B cell (primary cell): Measurements from ENCODE around the gene BAG2. TPM values are rescaled to one million over a fixed set of nuclear protein-coding genes. Genes with fewer than 3 reads are reported as not detected.

Experiments
- ATAC-seq: fragments of 200-7000 bp; cut with Tn5 transposase; one replicate; pipeline ENCODE4 v1.10.0; 2021; ENCODE audit warnings: low read depth, mild to moderate bottlenecking, moderate number of reproducible peaks, moderate library complexity
- CTCF ChIA-PET: fragments of 350-600 bp; sonication (Branson Sonifier 250); formaldehyde crosslinking; loops from one replicate; lab custom pipeline; 2021; ENCODE audit warnings: antibody characterized with exemption, inconsistent platforms; lab: Charles Lee
- POLR2A ChIA-PET: fragments of 350-600 bp; sonication (Branson Sonifier 250); formaldehyde crosslinking; loops from one replicate; lab custom pipeline; 2021; ENCODE audit warnings: antibody characterized with exemption; lab: Charles Lee
- DNase-seq: peaks from one replicate; pipeline ENCODE4 v3.0.0; 2013
- H2AFZ ChIP-seq: 2 replicates; pipeline ENCODE4 v1.6.1; 2012; ENCODE audit warnings: mild to moderate bottlenecking, low read depth, low read length; ENCODE audit not compliant: insufficient read depth, poor library complexity, severe bottlenecking
- H3K27ac ChIP-seq, 2 donors: 1 replicate in 1 of 2; 2 replicates in 1 of 2; pipeline ENCODE4 v1.5.1; 2012 to 2013; ENCODE audit warnings: low read length in 2 of 2, mild to moderate bottlenecking in 2 of 2, moderate library complexity in 1 of 2
- H3K27me3 ChIP-seq, 4 experiments: fragments of 200-600 bp in 1 of 4; sonication (generic) in 1 of 4; replicated peaks in 1 of 4; 1 replicate in 2 of 4; 2 replicates in 2 of 4; pipeline versions ENCODE4 v1.6.1 to v1.7.0; 2013 to 2016; ENCODE audit warnings: low read length in 3 of 4, mild to moderate bottlenecking in 2 of 4, mixed read lengths in 1 of 4, moderate library complexity in 1 of 4; ENCODE audit not compliant: insufficient read depth in 4 of 4, control insufficient read depth in 3 of 4; ENCODE audit errors: control extremely low read depth in 1 of 4
- H3K36me3 ChIP-seq, 2 experiments: replicated peaks in 1 of 2; 1 replicate in 1 of 2; 2 replicates in 1 of 2; pipeline versions ENCODE4 v1.6.1 to v1.7.1; 2013; ENCODE audit warnings: low read length in 1 of 2; ENCODE audit not compliant: insufficient read depth in 2 of 2, control insufficient read depth in 1 of 2; ENCODE audit errors: control extremely low read depth in 1 of 2, extremely low read depth in 1 of 2
- H3K4me1 ChIP-seq, 2 donors: fragments of 200-600 bp in 1 of 2; sonication (generic) in 1 of 2; 1 replicate in 1 of 2; 2 replicates in 1 of 2; pipeline versions ENCODE4 v1.5.1 to v1.6.1; 2013 to 2017; ENCODE audit warnings: low read length in 2 of 2; ENCODE audit not compliant: control insufficient read depth in 2 of 2, insufficient read depth in 2 of 2
- H3K4me2 ChIP-seq: replicated peaks from 2 replicates; pipeline ENCODE3; 2012; ENCODE audit warnings: mild to moderate bottlenecking, low read depth, low read length; ENCODE audit not compliant: poor library complexity, severe bottlenecking
- H3K4me3 ChIP-seq, 5 experiments: fragments of 200-600 bp in 1 of 5; sonication (generic) in 1 of 5; 1 replicate in 3 of 5; 2 replicates in 2 of 5; pipeline versions ENCODE4 v1.5.1 to v1.7.0; 2011 to 2016; ENCODE audit warnings: low read length in 4 of 5, mild to moderate bottlenecking in 4 of 5, low read depth in 2 of 5, control low read depth in 1 of 5, moderate library complexity in 1 of 5; ENCODE audit not compliant: insufficient read depth in 1 of 5; ENCODE audit errors: control extremely low read depth in 1 of 5, extremely low read depth in 1 of 5
- H3K79me2 ChIP-seq: fragments of 200-600 bp; sonication (generic); one replicate; pipeline ENCODE4 v1.6.0; 2016; ENCODE audit warnings: low read length; ENCODE audit not compliant: control insufficient read depth, insufficient read depth
- H3K9ac ChIP-seq: fragments of 200-600 bp; sonication (generic); 2 replicates; pipeline ENCODE4 v1.6.1; 2017; ENCODE audit warnings: mild to moderate bottlenecking, low read length, moderate library complexity
- H3K9me3 ChIP-seq, 3 donors: one replicate each; pipeline versions ENCODE4 v1.6.1 to v1.7.1; 2013; ENCODE audit warnings: low read length in 2 of 3; ENCODE audit not compliant: control insufficient read depth in 2 of 3, insufficient read depth in 1 of 3; ENCODE audit errors: control extremely low read depth in 1 of 3
- H4K20me1 ChIP-seq: 2 replicates; pipeline ENCODE4 v1.6.0; 2012; ENCODE audit warnings: mild to moderate bottlenecking, low read length; ENCODE audit not compliant: insufficient read depth, control insufficient read depth, poor library complexity, severe bottlenecking
- H3K27ac Mint-ChIP-seq: one replicate; pipeline ENCODE4 v1.8.0; 2021; ENCODE audit warnings: mixed read lengths
- H3K27me3 Mint-ChIP-seq: one replicate; pipeline ENCODE4 v1.8.0; 2021; ENCODE audit warnings: mixed read lengths
- H3K4me1 Mint-ChIP-seq: one replicate; pipeline ENCODE4 v1.8.0; 2021; ENCODE audit warnings: mixed read lengths
- H3K4me3 Mint-ChIP-seq: one replicate; pipeline ENCODE4 v1.8.0; 2021; ENCODE audit warnings: mixed read lengths
- H3K9me3 Mint-ChIP-seq: one replicate; pipeline ENCODE4 v1.8.0; 2022; ENCODE audit warnings: mixed read lengths; ENCODE audit not compliant: insufficient read depth
- CTCF ChIP-seq: fragments of 200-600 bp; IDR thresholded peaks from one replicate; pipeline ENCODE4 v1.8.0; 2022; ENCODE audit warnings: antibody characterized with exemption, mild to moderate bottlenecking
- EZH2 ChIP-seq: IDR thresholded peaks from 2 replicates; pipeline ENCODE4 v1.6.1; 2012; ENCODE audit warnings: borderline replicate concordance, low read depth, mild to moderate bottlenecking, moderate library complexity, low read length; ENCODE audit not compliant: insufficient read depth, poor library complexity, severe bottlenecking
- WGBS: methylation state at CpG from one replicate; pipeline ENCODE4 v1.1.5; 2013; ENCODE audit warnings: missing lambda C conversion rate; ENCODE audit not compliant: insufficient coverage; 5-methylcytosine and 5-hydroxymethylcytosine counted together
- intact Hi-C: fragments of 100-400 bp; cut with micrococcal nuclease; formaldehyde crosslinking; loops from one replicate; pipeline ENCODE4 v1.10.0; 2022
- polyA plus RNA-seq: library from polyadenylated mRNA; depleted of rRNA; stranded (reverse); fragments of >200 nt; gene quantifications from 2 replicates; pipeline ENCODE4 v1.2.3, GENCODE V29; 2012
- total RNA-seq, 2 donors: library from RNA; stranded (reverse); fragments of 120-200 nt in 1 of 2; gene quantifications; 1 replicate in 1 of 2; 2 replicates in 1 of 2; pipeline versions ENCODE4 v1.2.3 to v1.2.4, GENCODE V29; 2013 to 2022

The BAG2 gene
- total and polyA plus RNA-seq, 2 donors (not counting 1 experiment from before 2014, with no cell fraction given): 1.5 to 4.7 TPM

- Histone ChIP-seq H2AFZ (no peak overlapping the region), H3K4me1 (no peaks in the 10 kb centered on the region), H3K27ac (no peak overlapping the region), H3K9me3 (peaks cover 0 to 2% (median 0%) of the 10 kb centered on the region in 3 donors), H3K4me3 (no peak overlapping the region), H3K4me2 (no peak overlapping the region), H3K9ac (no peak overlapping the region), H3K79me2 (no peaks in the 10 kb centered on the region), H3K36me3 (peaks cover 3 to 6% of the 10 kb centered on the region in 2 experiments), H4K20me1 (no peaks in the 10 kb centered on the region), H3K27me3 (no peaks in the 10 kb centered on the region)
- Mint-ChIP-seq H3K9me3 (no peaks in the 10 kb centered on the region), H3K27ac (no peak overlapping the region), H3K27me3 (no peaks in the 10 kb centered on the region), H3K4me1 (no peaks in the 10 kb centered on the region), H3K4me3 (no peak overlapping the region)
- no peak for TF ChIP-seq EZH2
- TF ChIP-seq CTCF: no peak
- ATAC-seq: no peak
- intact Hi-C loops: no loop called here
- CTCF ChIA-PET: interaction anchor here (0.7 kb wide), 1 partner anchor 38 kb away, joined by 3 read pairs; no protein-coding TSS in a partner anchor
- DNase-seq: no peak
- POLR2A ChIA-PET: no interaction called here
- WGBS: no CpG with 5 or more reads among the region's 2 CpGs
Measured at GRCh38 chr6:57163956-57164355, 8.2 kb upstream of the BAG2 start.

GRCh38 chr6:57165080-57165479, 7.0 kb upstream of the BAG2 start:
- peaks cover 3 to 6% of the 10 kb centered on the region in 2 experiments for H3K36me3 ChIP-seq
- CTCF ChIA-PET: no interaction called here
- Mint-ChIP-seq H3K9me3 (no peaks in the 10 kb centered on the region), H3K27ac (no peak overlapping the region), H3K27me3 (no peaks in the 10 kb centered on the region), H3K4me1 (no peaks in the 10 kb centered on the region), H3K4me3 (no peak overlapping the region)
- peaks cover 0 to 2% (median 0%) of the 10 kb centered on the region in 3 donors for H3K9me3 ChIP-seq
- no peak overlapping the region for H3K4me2 ChIP-seq
- no CpG with 5 or more reads among the region's 1 CpG for WGBS
- no peaks in the 10 kb centered on the region for H4K20me1 ChIP-seq
- H3K4me3 ChIP-seq: no peak overlapping the region
- POLR2A ChIA-PET: no interaction called here
- no peak overlapping the region for H2AFZ ChIP-seq
- ATAC-seq: no peak
- H3K9ac ChIP-seq: no peak overlapping the region
- no peak overlapping the region for H3K27ac ChIP-seq
- intact Hi-C loops: no loop called here
- TF ChIP-seq CTCF (no peak), EZH2 (no peak)
- H3K79me2 ChIP-seq: no peaks in the 10 kb centered on the region
- H3K27me3 ChIP-seq: no peaks in the 10 kb centered on the region
- DNase-seq: no peak
- no peaks in the 10 kb centered on the region for H3K4me1 ChIP-seq
